ENCODE data around the gene HOXD10. TPM values are rescaled to one million over a fixed set of nuclear protein-coding genes. Genes with fewer than 3 reads are reported as not detected.

Gene HOXD10
- total RNA-seq, 1 donor from 2014 or later = not detected

DNA sequence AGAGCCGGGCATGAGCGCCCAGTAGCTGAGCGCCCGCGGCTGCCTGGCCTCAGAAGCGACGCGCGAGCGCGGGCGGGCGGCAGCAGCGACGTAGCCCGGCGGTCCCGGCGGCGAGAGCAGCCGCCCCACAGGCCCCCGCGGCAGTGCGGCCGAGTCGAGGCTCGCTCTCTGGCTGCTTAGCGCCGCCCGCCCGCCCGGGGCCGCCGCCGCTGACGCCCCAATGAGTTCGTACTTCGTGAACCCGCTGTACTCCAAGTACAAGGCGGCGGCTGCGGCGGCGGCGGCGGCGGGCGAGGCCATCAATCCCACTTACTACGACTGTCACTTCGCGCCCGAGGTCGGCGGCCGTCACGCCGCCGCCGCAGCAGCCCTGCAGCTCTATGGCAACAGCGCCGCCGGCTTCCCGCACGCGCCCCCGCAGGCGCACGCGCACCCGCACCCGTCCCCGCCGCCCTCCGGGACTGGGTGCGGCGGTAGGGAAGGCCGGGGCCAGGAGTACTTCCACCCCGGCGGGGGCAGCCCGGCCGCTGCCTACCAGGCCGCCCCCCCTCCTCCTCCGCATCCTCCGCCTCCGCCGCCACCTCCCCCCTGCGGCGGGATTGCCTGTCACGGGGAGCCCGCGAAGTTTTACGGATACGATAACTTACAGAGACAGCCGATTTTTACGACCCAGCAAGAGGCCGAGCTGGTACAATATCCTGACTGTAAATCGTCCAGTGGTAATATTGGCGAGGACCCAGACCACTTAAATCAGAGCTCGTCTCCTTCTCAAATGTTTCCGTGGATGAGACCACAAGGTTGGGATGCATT lies 13.8 kb downstream of the HOXD10 start:
- H3K27ac Mint-ChIP-seq (ENCODE audit: unreplicated experiment) = peak overlapping the region; percentile 88
- peaks cover 43% of the 10 kb centered on the region for H3K27me3 Mint-ChIP-seq (ENCODE audit: unreplicated experiment)
- peaks cover 2% of the 10 kb centered on the region for H3K36me3 Mint-ChIP-seq (ENCODE audit: low read depth, unreplicated experiment)
- no peak for TF ChIP-seq CTCF (IDR thresholded peaks at IDR 0.05; ENCODE audit: unreplicated experiment)
- H3K9me3 Mint-ChIP-seq (ENCODE audit: unreplicated experiment) = no peaks in the 10 kb centered on the region
- peak overlapping the region; percentile 87 for H3K4me3 Mint-ChIP-seq (ENCODE audit: unreplicated experiment)
- peaks cover 35% of the 10 kb centered on the region for H3K4me1 Mint-ChIP-seq (ENCODE audit: unreplicated experiment)
- no peak for DNase-seq (ENCODE audit: low spot score)

- H3K27ac Mint-ChIP-seq (ENCODE audit: unreplicated experiment) = peak overlapping the region; percentile 88
- H3K4me3 Mint-ChIP-seq (ENCODE audit: unreplicated experiment) = peak overlapping the region; percentile 87
- H3K27me3 Mint-ChIP-seq (ENCODE audit: unreplicated experiment) = peaks cover 43% of the 10 kb centered on the region
- H3K36me3 Mint-ChIP-seq (ENCODE audit: low read depth, unreplicated experiment) = peaks cover 6% of the 10 kb centered on the region
- H3K4me1 Mint-ChIP-seq (ENCODE audit: unreplicated experiment) = peaks cover 35% of the 10 kb centered on the region
- no peak for TF ChIP-seq CTCF (IDR thresholded peaks at IDR 0.05; ENCODE audit: unreplicated experiment)
- no peaks in the 10 kb centered on the region for H3K9me3 Mint-ChIP-seq (ENCODE audit: unreplicated experiment)
- DNase-seq (ENCODE audit: low spot score) = no peak
These were observed 14.6 kb downstream of the HOXD10 start for GRCh38 chr2:176130957-176131847.

DNA sequence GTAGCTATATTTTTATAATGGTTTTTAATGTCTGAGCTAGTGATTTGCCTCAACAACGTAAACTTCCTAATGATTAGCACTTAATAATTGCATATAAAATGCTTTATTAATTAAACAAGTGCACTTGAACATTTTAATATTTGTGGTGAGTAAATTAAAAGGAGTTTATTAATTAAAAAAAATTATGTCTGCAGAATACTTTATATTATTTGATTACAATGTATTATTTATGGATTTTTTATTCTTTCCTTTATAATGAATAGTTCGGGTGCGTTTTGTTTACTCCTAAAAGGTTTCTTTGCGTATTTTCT lies 15.2 kb downstream of the HOXD10 start:
- no peak for DNase-seq (ENCODE audit: low spot score)
- no peak for TF ChIP-seq CTCF (IDR thresholded peaks at IDR 0.05; ENCODE audit: unreplicated experiment)
- peak overlapping the region; percentile 88 for H3K27ac Mint-ChIP-seq (ENCODE audit: unreplicated experiment)
- H3K4me3 Mint-ChIP-seq (ENCODE audit: unreplicated experiment) = peak overlapping the region; percentile 87
- peaks cover 6% of the 10 kb centered on the region for H3K36me3 Mint-ChIP-seq (ENCODE audit: low read depth, unreplicated experiment)
- H3K9me3 Mint-ChIP-seq (ENCODE audit: unreplicated experiment) = no peaks in the 10 kb centered on the region
- peaks cover 35% of the 10 kb centered on the region for H3K4me1 Mint-ChIP-seq (ENCODE audit: unreplicated experiment)
- H3K27me3 Mint-ChIP-seq (ENCODE audit: unreplicated experiment) = peaks cover 45% of the 10 kb centered on the region

- Mint-ChIP-seq H3K4me3 (ENCODE audit: unreplicated experiment) (peak overlapping the region; percentile 87), H3K9me3 (ENCODE audit: unreplicated experiment) (no peaks in the 10 kb centered on the region), H3K36me3 (ENCODE audit: low read depth, unreplicated experiment) (peaks cover 6% of the 10 kb centered on the region), H3K27me3 (ENCODE audit: unreplicated experiment) (peaks cover 45% of the 10 kb centered on the region), H3K27ac (ENCODE audit: unreplicated experiment) (peak overlapping the region; percentile 49), H3K4me1 (ENCODE audit: unreplicated experiment) (peaks cover 35% of the 10 kb centered on the region)
- TF ChIP-seq CTCF (IDR thresholded peaks at IDR 0.05; ENCODE audit: unreplicated experiment) = no peak
- DNase-seq (ENCODE audit: low spot score) = no peak
These were observed 15.9 kb downstream of the HOXD10 start for GRCh38 chr2:176132205-176133171.
